HCT116 (cell line): ENCODE results near the gene ZNF571. TPM values are rescaled to one million over a fixed set of nuclear protein-coding genes. Genes with fewer than 3 reads are reported as not detected.

Source experiments
- ATAC-seq: fragments of 200-7000 bp; cut with Tn5 transposase; 2 replicates; pipeline ENCODE4 v1.9.1; 2020; ENCODE audit warnings: mild to moderate bottlenecking, moderate library complexity
- BruUV-seq: library from RNA; stranded (reverse); fragments of 400-500 nt; replicated peaks from 2 replicates; lab custom pipeline; 2021; lab: Mats Ljungman, UMichigan
- CTCF ChIA-PET: fragments of 300-600 bp; sonication (Branson Sonifier 250); formaldehyde crosslinking; loops from one replicate; lab custom pipeline; 2021; ENCODE audit warnings: antibody characterized with exemption; lab: Charles Lee
- POLR2A ChIA-PET: fragments of 300-600, 350-600 bp; sonication (Branson Sonifier 250); formaldehyde crosslinking; loops from one replicate; lab custom pipeline; 2021; ENCODE audit warnings: antibody characterized with exemption; lab: Charles Lee
- RAD21 ChIA-PET, 2 experiments: fragments of 300-600 bp; sonication (Branson Sonifier 250); formaldehyde crosslinking; loops; one replicate each; lab custom pipeline; 2023; ENCODE audit warnings: low total read pairs in 2 of 2; ENCODE audit not compliant: uncharacterized antibody in 2 of 2, unreplicated experiment in 2 of 2, low non-redundant PET in 1 of 2; lab: Charles Lee
- DNase-seq: peaks from one replicate; pipeline ENCODE4 v3.0.0-alpha.2; 2010; ENCODE audit warnings: low read depth, low spot score
- H2AFZ ChIP-seq: fragments of 200-600 bp; shearing (Covaris generic), sonication (generic); 2 replicates; pipeline ENCODE4 v1.6.1; 2017; ENCODE audit warnings: low read depth, mixed run types, mixed read lengths, antibody characterized with exemption, low read length; ENCODE audit not compliant: poor library complexity, severe bottlenecking
- H3K27ac ChIP-seq: 2 replicates; pipeline ENCODE4 v1.5.1; 2012; ENCODE audit warnings: low read depth, low read length
- H3K27me3 ChIP-seq: fragments of 200-600 bp; sonication (generic); 2 replicates; pipeline ENCODE4 v1.6.1; 2016; ENCODE audit warnings: mixed run types, low read length, mixed read lengths; ENCODE audit not compliant: insufficient read depth
- H3K36me3 ChIP-seq, 2 experiments: fragments of 200-500 bp in 1 of 2; fragments of 200-600 bp in 1 of 2; sonication (Bioruptor generic) in 1 of 2; sonication (generic) in 1 of 2; 2 replicates each; pipeline versions ENCODE4 v1.5.1 to v1.6.1; 2014 to 2016; ENCODE audit warnings: low read length in 2 of 2, inconsistent platforms in 1 of 2, mixed read lengths in 1 of 2, mixed run types in 1 of 2; ENCODE audit not compliant: insufficient read depth in 2 of 2, control insufficient read depth in 1 of 2
- H3K4me1 ChIP-seq, 2 experiments: fragments of 200-600 bp in 1 of 2; sonication (generic) in 1 of 2; 2 replicates each; pipeline versions ENCODE4 v1.5.1 to v1.6.1; 2012 to 2017; ENCODE audit warnings: low read length in 2 of 2, inconsistent platforms in 1 of 2, mild to moderate bottlenecking in 1 of 2, mixed read lengths in 1 of 2, mixed run types in 1 of 2, moderate library complexity in 1 of 2; ENCODE audit not compliant: insufficient read depth in 2 of 2, control insufficient read depth in 1 of 2
- H3K4me2 ChIP-seq: fragments of 200-600 bp; sonication (generic); 2 replicates; pipeline ENCODE4 v1.6.1; 2017; ENCODE audit warnings: mixed run types, low read length, mixed read lengths
- H3K4me3 ChIP-seq, 2 experiments: fragments of 200-600 bp in 1 of 2; sonication (generic) in 1 of 2; replicated peaks in 1 of 2; 2 replicates each; pipeline ENCODE4 v1.5.1; 2011 to 2016; ENCODE audit warnings: low read length in 2 of 2, control low read depth in 1 of 2, low read depth in 1 of 2, mild to moderate bottlenecking in 1 of 2, mixed read lengths in 1 of 2, mixed run types in 1 of 2
- H3K79me2 ChIP-seq: fragments of 200-600 bp; sonication (generic); 2 replicates; pipeline ENCODE4 v1.6.1; 2017; ENCODE audit warnings: mild to moderate bottlenecking, mixed run types, low read length, moderate library complexity, mixed read lengths; ENCODE audit not compliant: insufficient read depth
- H3K9ac ChIP-seq: fragments of 200-600 bp; sonication (generic); 2 replicates; pipeline ENCODE4 v1.6.1; 2016; ENCODE audit warnings: low read length, mixed read lengths
- H3K9me2 ChIP-seq: fragments of 200-600 bp; sonication (generic), shearing (Covaris generic); 2 replicates; pipeline ENCODE4 v1.6.1; 2017; ENCODE audit warnings: mixed run types, mild to moderate bottlenecking, moderate library complexity; ENCODE audit not compliant: insufficient read depth
- H3K9me3 ChIP-seq, 2 experiments: fragments of 200-500 bp in 1 of 2; fragments of 200-600 bp in 1 of 2; sonication (Bioruptor generic) in 1 of 2; sonication (generic) in 1 of 2; 2 replicates each; pipeline ENCODE4 v1.6.1; 2014 to 2017; ENCODE audit warnings: low read length in 2 of 2, mixed read lengths in 2 of 2, inconsistent platforms in 1 of 2, low read depth in 1 of 2, mild to moderate bottlenecking in 1 of 2, mixed run types in 1 of 2, moderate library complexity in 1 of 2; ENCODE audit not compliant: control insufficient read depth in 1 of 2, insufficient read depth in 1 of 2
- H4K20me1 ChIP-seq: fragments of 200-600 bp; sonication (generic), shearing (Covaris generic); 2 replicates; pipeline ENCODE4 v1.6.1; 2017; ENCODE audit warnings: mixed run types, mild to moderate bottlenecking, moderate library complexity; ENCODE audit not compliant: insufficient read depth
- CEBPB ChIP-seq: IDR thresholded peaks from 2 replicates; pipeline ENCODE4 v1.6.1; 2012; ENCODE audit warnings: low read depth
- EGR1 ChIP-seq: IDR thresholded peaks from 2 replicates; pipeline ENCODE4 v1.6.1; 2012; ENCODE audit warnings: low read depth
- ELF1 ChIP-seq: IDR thresholded peaks from 2 replicates; pipeline ENCODE4 v1.6.1; 2012; ENCODE audit warnings: low read depth, borderline replicate concordance
- FOSL1 ChIP-seq: IDR thresholded peaks from 2 replicates; pipeline ENCODE4 v1.6.1; 2012; ENCODE audit warnings: low read depth
- JUND ChIP-seq: IDR thresholded peaks from 2 replicates; pipeline ENCODE4 v1.6.1; 2012
- POLR2A ChIP-seq: IDR thresholded peaks from 2 replicates; pipeline ENCODE4 v1.7.0; 2011; ENCODE audit warnings: borderline replicate concordance; ENCODE audit not compliant: insufficient read depth, insufficient read length; ENCODE audit errors: extremely low read depth
- SIN3A ChIP-seq: IDR thresholded peaks from 2 replicates; pipeline ENCODE4 v1.6.1; 2012; ENCODE audit warnings: low read depth
- TCF7L2 ChIP-seq: IDR thresholded peaks from 2 replicates; pipeline ENCODE4 v1.7.0; 2011; ENCODE audit warnings: borderline replicate concordance, inconsistent platforms; ENCODE audit not compliant: insufficient read depth, insufficient read length; ENCODE audit errors: extremely low read depth
- YY1 ChIP-seq: IDR thresholded peaks from 2 replicates; pipeline ENCODE4 v1.6.1; 2011; ENCODE audit warnings: low read length, low read depth, moderate library complexity, mild to moderate bottlenecking; ENCODE audit not compliant: insufficient replicate concordance; ENCODE audit errors: extremely low read depth
- ZFX ChIP-seq: fragments of 450-650 bp; IDR thresholded peaks from 2 replicates; pipeline ENCODE4 v1.6.1; 2017
- ZNF274 ChIP-seq: fragments of 200-500 bp; sonication (Bioruptor generic); IDR thresholded peaks from 2 replicates; pipeline ENCODE4 v1.6.1; 2014; ENCODE audit warnings: mild to moderate bottlenecking, low read depth, low read length, inconsistent platforms
- intact Hi-C: fragments of 100-400 bp; cut with micrococcal nuclease; formaldehyde crosslinking; loops from 2 replicates; pipeline ENCODE4 v1.10.0; 2022
- total RNA-seq: library from RNA; stranded (reverse); gene quantifications from one replicate; pipeline ENCODE4 v1.2.1, GENCODE V29; 2021; ENCODE audit not compliant: unreplicated experiment
- TF ChIP-seq, protein P1 (sequence below): IDR thresholded peaks from 2 replicates; pipeline ENCODE4 v1.6.1; 2012; ENCODE audit warnings: low read depth
- TF ChIP-seq, protein P2 (sequence below): IDR thresholded peaks from 2 replicates; pipeline ENCODE4 v1.6.1; 2012
- TF ChIP-seq, protein P3 (sequence below): IDR thresholded peaks from 2 replicates; pipeline ENCODE4 v1.6.1; 2011; ENCODE audit warnings: mild to moderate bottlenecking, low read length, moderate library complexity; ENCODE audit not compliant: insufficient replicate concordance; ENCODE audit errors: extremely low read depth

The ZNF571 gene
- total RNA-seq, 1 experiment from 2014 or later, result 0.10 TPM

DNA sequence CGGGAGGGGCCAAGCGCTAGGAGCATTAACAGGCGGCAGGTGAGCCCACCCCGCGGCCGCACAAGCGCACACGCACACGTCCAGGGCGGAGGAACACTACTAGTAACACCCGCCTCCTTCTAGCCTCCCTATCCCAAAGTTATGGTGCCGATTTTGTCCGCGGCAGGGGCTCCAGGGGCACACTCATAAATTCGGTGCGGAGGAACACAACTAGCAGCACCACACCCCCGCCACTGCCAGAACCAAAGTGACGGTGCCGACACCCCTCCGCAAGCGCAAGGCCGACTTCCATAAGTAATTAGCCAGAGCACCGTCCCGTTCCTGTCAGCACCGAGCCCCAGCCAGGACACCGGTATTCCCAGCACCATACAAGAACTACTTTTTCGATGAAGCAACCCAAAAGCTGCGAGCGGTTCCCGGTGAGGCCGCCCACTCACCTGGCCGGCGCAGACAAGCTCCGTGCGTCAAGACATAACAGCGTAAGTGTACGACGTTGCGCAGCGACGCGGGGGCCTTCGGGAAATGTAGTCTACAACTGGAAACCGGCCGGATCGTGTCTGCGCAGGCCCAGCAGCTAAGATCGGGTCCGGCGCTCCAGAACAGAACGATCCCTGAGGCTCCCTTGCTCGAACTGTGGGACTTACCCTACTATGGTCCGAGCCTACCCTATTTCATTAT, at the start of gene ZNF571, which contains the start of gene ZNF540 (continued):
- TF ChIP-seq YY1, result no peak
- TF ChIP-seq JUND, result no peak
- TF ChIP-seq, all 23 proteins: peak for 0

DNA sequence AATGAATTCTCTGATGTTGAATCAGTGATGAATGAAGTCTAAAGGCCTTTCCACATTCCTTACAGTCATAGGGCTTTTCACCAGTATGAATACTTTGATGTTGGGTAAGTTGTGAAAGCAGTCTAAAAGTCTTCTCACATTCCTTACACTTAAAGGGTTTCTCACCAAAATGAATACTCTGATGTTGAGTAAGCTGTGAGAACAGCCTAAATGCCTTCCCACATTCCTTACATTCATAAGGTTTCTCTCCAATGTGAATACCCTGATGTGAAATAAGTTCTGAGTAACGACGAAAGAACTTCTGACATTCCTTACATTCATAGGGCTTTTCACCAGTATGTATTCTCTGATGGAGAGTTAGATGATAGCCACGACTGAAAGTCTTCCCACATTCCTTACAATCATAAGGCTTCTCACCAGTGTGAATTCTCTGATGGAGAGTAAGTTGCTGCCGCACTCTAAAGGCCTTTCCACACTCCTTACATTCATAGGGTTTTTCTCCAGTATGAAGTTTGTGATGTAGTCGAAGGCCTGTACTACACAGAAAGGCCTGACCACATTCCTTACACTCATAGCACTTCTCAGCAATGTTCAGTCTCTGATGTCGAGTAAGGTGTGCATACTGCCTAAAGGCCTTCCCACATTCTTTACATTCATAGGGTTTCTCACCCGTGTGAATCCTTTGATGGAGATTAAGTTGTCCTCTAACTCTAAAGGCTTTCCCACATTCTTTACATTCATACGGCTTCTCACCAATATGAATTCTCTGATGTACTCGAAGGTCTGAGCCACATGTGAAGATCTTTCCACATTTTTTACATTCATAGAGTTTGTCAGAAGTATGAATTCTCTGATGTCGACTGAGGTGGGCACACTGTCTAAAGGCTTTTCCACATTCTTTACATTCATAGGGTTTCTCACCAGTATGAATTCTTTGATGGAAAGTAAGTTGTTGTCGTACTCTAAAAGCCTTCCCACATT, 40.8 kb upstream of the ZNF571 start:
- peaks cover 14 to 24% of the 10 kb centered on the region in 2 experiments; a peak in 3 of 4 replicates for H3K9me3 ChIP-seq
- no peaks in the 10 kb centered on the region for H3K4me1 ChIP-seq
- POLR2A ChIA-PET, result no interaction called here
- DNase-seq, result no peak
- no TSS peak for BruUV-seq
- no peak overlapping the region for H3K4me2 ChIP-seq
- RAD21 ChIA-PET, result no interaction called here
- no peaks in the 10 kb centered on the region for H4K20me1 ChIP-seq
- intact Hi-C loops, result no loop called here
- H3K36me3 ChIP-seq, result peaks cover 0 to 5% of the 10 kb centered on the region in 2 experiments; a peak in 1 of 4 replicates
- H3K79me2 ChIP-seq, result no peaks in the 10 kb centered on the region
- no peak for ATAC-seq
- CTCF ChIA-PET, result no interaction called here
- H3K9ac ChIP-seq, result no peak overlapping the region
- no peak overlapping the region for H3K4me3 ChIP-seq
- H3K27ac ChIP-seq, result no peak overlapping the region
- no peaks in the 10 kb centered on the region for H3K9me2 ChIP-seq
- H2AFZ ChIP-seq, result no peak overlapping the region
- no peaks in the 10 kb centered on the region for H3K27me3 ChIP-seq
- TF ChIP-seq SIN3A (no peak), ELF1 (no peak), CEBPB (no peak), ZNF274 (no peak; the same call in 1 of the 2 replicates), TCF7L2 (no peak), ZFX (no peak), POLR2A (no peak), FOSL1 (no peak), JUND (no peak), YY1 (no peak), EGR1 (no peak)
- TF ChIP-seq, protein P1, sequence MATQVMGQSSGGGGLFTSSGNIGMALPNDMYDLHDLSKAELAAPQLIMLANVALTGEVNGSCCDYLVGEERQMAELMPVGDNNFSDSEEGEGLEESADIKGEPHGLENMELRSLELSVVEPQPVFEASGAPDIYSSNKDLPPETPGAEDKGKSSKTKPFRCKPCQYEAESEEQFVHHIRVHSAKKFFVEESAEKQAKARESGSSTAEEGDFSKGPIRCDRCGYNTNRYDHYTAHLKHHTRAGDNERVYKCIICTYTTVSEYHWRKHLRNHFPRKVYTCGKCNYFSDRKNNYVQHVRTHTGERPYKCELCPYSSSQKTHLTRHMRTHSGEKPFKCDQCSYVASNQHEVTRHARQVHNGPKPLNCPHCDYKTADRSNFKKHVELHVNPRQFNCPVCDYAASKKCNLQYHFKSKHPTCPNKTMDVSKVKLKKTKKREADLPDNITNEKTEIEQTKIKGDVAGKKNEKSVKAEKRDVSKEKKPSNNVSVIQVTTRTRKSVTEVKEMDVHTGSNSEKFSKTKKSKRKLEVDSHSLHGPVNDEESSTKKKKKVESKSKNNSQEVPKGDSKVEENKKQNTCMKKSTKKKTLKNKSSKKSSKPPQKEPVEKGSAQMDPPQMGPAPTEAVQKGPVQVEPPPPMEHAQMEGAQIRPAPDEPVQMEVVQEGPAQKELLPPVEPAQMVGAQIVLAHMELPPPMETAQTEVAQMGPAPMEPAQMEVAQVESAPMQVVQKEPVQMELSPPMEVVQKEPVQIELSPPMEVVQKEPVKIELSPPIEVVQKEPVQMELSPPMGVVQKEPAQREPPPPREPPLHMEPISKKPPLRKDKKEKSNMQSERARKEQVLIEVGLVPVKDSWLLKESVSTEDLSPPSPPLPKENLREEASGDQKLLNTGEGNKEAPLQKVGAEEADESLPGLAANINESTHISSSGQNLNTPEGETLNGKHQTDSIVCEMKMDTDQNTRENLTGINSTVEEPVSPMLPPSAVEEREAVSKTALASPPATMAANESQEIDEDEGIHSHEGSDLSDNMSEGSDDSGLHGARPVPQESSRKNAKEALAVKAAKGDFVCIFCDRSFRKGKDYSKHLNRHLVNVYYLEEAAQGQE, result no peak
- TF ChIP-seq, protein P2, sequence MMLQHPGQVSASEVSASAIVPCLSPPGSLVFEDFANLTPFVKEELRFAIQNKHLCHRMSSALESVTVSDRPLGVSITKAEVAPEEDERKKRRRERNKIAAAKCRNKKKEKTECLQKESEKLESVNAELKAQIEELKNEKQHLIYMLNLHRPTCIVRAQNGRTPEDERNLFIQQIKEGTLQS, result no peak
- TF ChIP-seq, protein P3, sequence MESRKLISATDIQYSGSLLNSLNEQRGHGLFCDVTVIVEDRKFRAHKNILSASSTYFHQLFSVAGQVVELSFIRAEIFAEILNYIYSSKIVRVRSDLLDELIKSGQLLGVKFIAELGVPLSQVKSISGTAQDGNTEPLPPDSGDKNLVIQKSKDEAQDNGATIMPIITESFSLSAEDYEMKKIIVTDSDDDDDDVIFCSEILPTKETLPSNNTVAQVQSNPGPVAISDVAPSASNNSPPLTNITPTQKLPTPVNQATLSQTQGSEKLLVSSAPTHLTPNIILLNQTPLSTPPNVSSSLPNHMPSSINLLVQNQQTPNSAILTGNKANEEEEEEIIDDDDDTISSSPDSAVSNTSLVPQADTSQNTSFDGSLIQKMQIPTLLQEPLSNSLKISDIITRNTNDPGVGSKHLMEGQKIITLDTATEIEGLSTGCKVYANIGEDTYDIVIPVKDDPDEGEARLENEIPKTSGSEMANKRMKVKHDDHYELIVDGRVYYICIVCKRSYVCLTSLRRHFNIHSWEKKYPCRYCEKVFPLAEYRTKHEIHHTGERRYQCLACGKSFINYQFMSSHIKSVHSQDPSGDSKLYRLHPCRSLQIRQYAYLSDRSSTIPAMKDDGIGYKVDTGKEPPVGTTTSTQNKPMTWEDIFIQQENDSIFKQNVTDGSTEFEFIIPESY, result no peak
